GM20000 (cell line): ENCODE results near the gene PKNOX1.
"Not testable (repeated sequence)": the region's sequence is repeated elsewhere in the genome, so short reads cannot be mapped to it uniquely, and the experiment has no call there.

Source experiments
- DNase-seq: peaks from one replicate; pipeline ENCODE4 v3.0.0; 2012; ENCODE audit warnings: low spot score
- CTCF ChIP-seq: IDR thresholded peaks from 2 replicates; pipeline ENCODE4 v1.5.1; 2012; ENCODE audit warnings: mild to moderate bottlenecking, control low read depth; ENCODE audit errors: extremely low read depth, missing control alignments

Gene PKNOX1

GRCh38 chr21:42959728-42960127 lies 14.6 kb upstream of the PKNOX1 start:
- TF ChIP-seq CTCF: no peak
- DNase-seq: no peak

GRCh38 chr21:42962380-42963007 lies 11.9 kb upstream of the PKNOX1 start:
- TF ChIP-seq CTCF: no peak
- DNase-seq: no peak

- no peak for TF ChIP-seq CTCF
- DNase-seq: no peak
These were observed 10.3 kb upstream of the PKNOX1 start for GRCh38 chr21:42964086-42964485.

DNA sequence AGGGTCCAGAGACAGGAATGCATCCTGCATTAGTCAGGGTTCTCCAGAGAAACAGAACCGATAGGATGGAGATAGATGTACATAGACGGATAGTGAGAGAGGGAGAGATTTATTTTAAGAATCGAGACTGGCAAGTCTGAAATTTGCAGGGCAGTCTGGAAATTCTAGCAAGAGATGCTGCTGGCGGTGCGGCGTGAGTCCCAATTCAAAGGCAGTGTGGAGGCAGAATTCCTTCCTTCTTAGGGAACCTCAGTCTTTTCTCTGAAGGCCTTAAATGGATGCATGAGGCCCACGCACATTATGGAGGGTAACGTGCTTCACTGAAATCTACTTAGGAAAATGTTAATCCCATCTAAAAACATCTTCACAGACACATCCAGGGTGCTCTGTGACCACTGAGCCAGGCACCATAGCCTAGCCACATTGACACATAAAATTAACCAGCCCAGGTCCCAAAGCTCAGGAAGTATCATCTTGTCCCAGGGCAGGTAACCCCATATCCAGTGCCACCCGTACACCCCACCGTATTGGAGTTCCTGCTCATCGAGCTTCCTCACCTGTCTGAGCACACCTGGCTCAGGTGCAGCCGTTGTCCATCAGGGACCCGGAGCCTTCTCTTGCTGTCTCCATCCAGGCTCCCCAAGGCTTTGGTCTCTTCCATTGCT lies 9.7 kb upstream of the PKNOX1 start:
- no peak for DNase-seq
- no peak for TF ChIP-seq CTCF

GRCh38 chr21:42965211-42965560 lies 9.2 kb upstream of the PKNOX1 start:
- TF ChIP-seq CTCF: no peak
- no peak for DNase-seq

- DNase-seq: not testable (repeated sequence)
These were observed 6.7 kb upstream of the PKNOX1 start for GRCh38 chr21:42967616-42968015.

DNA sequence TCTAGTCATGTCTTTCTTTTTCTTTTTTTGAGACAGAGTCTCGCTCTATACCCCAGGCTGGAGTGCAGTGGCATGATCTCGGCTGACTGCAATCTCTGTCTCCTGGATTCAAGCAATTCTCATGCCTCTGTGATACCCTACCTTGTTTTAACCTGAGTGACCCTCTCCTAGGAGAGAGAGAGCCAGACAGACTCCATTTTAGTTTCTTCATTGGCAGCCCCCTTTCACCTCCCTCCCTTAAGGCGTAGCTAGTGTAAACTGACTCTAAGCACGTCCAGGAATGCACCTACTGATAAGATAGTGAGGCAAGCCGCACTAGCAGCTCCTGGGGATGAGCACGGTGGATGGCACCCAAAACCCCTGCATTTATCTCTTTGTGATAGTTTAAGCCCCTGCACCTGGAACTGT lies 5.2 kb upstream of the PKNOX1 start:
- no peak for TF ChIP-seq CTCF

DNA sequence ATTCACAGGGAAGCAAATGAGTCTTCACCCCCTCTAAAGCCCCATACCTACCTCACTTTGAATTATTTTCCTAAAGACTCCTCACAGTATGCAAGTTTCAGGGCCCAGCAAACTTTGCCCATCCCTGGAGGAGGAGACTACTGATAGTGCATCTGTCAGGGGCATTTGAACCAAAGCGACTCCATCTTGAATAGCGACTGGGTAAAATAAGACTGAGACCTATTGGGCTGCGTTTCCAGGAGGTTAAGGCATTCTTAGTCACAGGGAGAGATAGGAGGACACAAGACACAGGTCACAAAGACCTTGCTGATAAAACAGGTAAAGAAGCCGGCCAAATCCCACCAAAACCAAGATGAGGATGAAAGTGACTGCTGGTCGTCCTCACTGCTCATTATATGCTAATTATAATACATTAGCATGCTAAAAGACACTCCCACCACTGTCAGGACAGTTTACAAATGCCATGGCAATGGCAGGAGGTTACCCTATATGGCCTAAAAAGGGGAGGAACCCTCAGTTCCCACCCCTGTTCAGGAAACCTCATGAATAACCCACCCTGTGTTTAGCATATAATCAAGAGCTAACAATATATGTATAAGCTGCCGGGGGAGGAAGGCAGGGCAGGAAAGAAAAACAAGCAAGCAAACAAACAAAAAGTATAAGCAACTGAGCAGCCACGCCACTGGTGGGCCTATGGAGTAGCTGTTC lies 3.3 kb upstream of the PKNOX1 start:
- no peak for DNase-seq
- no peak for TF ChIP-seq CTCF

More for the DNA sequence above, 5.2 kb upstream of the PKNOX1 start:
- DNase-seq: no peak
